Measurements from ENCODE around the gene CCNL2. TPM values are rescaled to one million over a fixed set of nuclear protein-coding genes. Genes with fewer than 3 reads are reported as not detected.
"Not testable (repeated sequence)": the region's sequence is repeated elsewhere in the genome, so short reads cannot be mapped to it uniquely, and the experiment has no call there.

Gene CCNL2
- total RNA-seq, 1 experiment from 2014 or later = 97.9 TPM

DNA sequence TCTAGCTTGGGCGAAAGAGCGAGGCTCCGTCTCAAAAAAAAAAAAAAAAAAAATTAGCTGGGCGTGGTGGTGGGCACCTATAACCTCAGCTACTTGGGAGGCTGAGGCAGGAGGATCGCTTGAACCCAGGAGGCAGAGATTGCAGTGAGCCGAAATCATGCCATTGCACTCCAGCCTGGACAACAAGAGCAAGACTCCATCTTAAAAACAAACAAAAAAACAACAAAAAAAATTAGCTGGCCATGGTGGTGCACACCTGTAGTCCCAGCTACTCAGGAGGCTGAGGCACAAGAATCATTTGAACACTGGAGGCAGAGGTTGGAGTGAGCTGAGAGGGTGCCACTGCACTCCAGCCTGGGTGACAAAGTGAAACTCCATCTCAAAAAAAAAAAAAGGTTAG, 29.8 kb upstream of the CCNL2 start:
- DNase-seq; H3K27ac ChIP-seq (ENCODE audit: low read length); H3K4me1 ChIP-seq (ENCODE audit: low read length); H3K36me3 ChIP-seq (ENCODE audit: insufficient read depth, low read length); H4K20me1 ChIP-seq (ENCODE audit: insufficient read depth, low read depth, low read length); H3K9me3 ChIP-seq (ENCODE audit: low read length); H3K79me2 ChIP-seq (ENCODE audit: low read length); H3K9ac ChIP-seq (ENCODE audit: low read length); H3K9me2 ChIP-seq (replicated peaks; ENCODE audit: insufficient read depth, low read length); H3K4me2 ChIP-seq (ENCODE audit: low read depth, low read length, poor library complexity, severe bottlenecking); H3K27me3 ChIP-seq (ENCODE audit: low read length); H3K4me3 ChIP-seq (ENCODE audit: low read length); H2AFZ ChIP-seq (ENCODE audit: low read length): not testable (repeated sequence)

DNA sequence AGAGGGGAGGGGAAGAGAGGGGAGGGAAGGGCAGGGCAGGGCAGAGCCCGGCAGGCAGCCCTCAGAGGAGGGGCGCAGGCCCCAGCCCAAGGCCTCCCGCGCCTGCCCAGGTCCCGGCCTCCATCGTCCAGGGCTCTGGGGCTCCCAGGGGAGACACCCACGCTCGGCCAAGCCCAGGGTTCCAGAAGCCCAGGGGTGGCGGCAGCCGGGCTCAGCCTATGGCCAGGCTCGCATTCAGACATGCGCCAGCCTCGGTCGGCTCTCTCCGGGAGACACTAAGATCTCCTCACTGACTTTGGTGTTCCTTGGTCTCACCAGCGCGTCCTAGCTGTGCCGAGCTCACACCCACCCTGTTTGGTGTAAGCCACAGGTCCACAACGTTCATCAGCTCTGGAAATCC, 29.0 kb upstream of the CCNL2 start:
- DNase-seq = no peak
- Histone ChIP-seq H3K4me3 (ENCODE audit: low read length) (no peak overlapping the region), H3K9me3 (ENCODE audit: low read length) (no peaks in the 10 kb centered on the region), H3K9me2 (replicated peaks; ENCODE audit: insufficient read depth, low read length) (no peaks in the 10 kb centered on the region), H3K27ac (ENCODE audit: low read length) (no peak overlapping the region), H3K27me3 (ENCODE audit: low read length) (no peaks in the 10 kb centered on the region), H3K9ac (ENCODE audit: low read length) (no peak overlapping the region), H3K79me2 (ENCODE audit: low read length) (no peaks in the 10 kb centered on the region), H3K36me3 (ENCODE audit: insufficient read depth, low read length) (no peaks in the 10 kb centered on the region), H2AFZ (ENCODE audit: low read length) (no peak overlapping the region), H3K4me1 (ENCODE audit: low read length) (no peaks in the 10 kb centered on the region), H4K20me1 (ENCODE audit: insufficient read depth, low read depth, low read length) (no peaks in the 10 kb centered on the region), H3K4me2 (ENCODE audit: low read depth, low read length, poor library complexity, severe bottlenecking) (no peak overlapping the region)

DNA sequence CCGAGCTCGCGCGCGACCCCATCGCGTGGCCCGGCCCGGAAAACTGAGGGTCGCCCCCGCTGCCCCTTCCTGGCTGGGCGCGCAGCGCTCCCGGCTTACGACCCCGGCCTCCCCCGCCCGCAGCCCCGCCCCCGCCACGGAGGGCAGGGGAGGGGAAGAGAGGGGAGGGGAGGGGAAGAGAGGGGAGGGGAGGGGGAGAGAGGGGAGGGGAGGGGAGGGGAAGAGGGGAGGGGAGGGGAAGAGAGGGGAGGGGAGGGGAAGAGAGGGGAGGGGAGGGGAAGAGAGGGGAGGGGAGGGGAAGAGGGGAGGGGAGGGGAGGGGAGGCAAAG, 28.6 kb upstream of the CCNL2 start:
- no peaks in the 10 kb centered on the region for H3K4me1 ChIP-seq (ENCODE audit: low read length)
- no peaks in the 10 kb centered on the region for H3K9me3 ChIP-seq (ENCODE audit: low read length)
- H3K9ac ChIP-seq (ENCODE audit: low read length) = no peak overlapping the region
- no peak for DNase-seq
- H3K27ac ChIP-seq (ENCODE audit: low read length) = no peak overlapping the region
- no peak overlapping the region for H3K4me2 ChIP-seq (ENCODE audit: low read depth, low read length, poor library complexity, severe bottlenecking)
- H4K20me1 ChIP-seq (ENCODE audit: insufficient read depth, low read depth, low read length) = no peaks in the 10 kb centered on the region
- no peak overlapping the region for H2AFZ ChIP-seq (ENCODE audit: low read length)
- H3K9me2 ChIP-seq (replicated peaks; ENCODE audit: insufficient read depth, low read length) = no peaks in the 10 kb centered on the region
- H3K79me2 ChIP-seq (ENCODE audit: low read length) = no peaks in the 10 kb centered on the region
- H3K36me3 ChIP-seq (ENCODE audit: insufficient read depth, low read length) = no peaks in the 10 kb centered on the region
- no peaks in the 10 kb centered on the region for H3K27me3 ChIP-seq (ENCODE audit: low read length)
- no peak overlapping the region for H3K4me3 ChIP-seq (ENCODE audit: low read length)

DNA sequence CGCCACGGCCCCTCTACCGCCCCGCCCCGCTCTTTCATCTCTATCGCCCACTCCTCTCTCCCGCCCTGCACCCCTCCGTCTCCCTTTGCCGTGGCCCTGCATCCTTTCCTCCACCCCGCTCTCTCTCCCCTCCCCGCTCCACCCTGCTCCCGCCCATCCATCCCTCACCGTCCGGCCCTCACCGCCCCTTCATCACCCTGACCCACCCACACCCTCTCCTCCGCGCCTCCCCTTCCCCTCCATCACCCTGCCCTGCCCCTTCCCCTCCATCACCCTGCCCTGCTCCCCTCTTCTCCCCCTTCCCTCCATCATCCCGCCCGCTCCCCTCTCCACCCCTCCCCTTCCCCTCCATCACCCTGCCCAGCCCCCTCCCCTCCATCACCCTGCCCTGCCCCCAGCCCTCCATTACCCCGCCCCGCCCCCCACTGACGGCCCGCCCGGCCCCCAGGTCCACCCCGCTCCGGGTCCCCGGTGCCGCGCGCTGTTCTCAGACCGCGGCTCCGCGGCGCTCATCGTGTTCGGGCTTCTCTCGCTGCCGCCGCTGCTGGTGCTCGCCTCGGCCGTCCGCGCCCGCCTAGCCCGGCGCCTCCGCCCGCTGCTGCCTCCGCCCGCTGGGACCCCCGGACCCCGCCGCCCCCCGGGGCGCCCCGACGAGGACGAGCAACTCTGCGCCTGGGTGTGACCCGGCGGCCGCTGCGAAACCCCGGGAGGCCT, 28.1 kb upstream of the CCNL2 start:
- no peaks in the 10 kb centered on the region for H3K9me2 ChIP-seq (replicated peaks; ENCODE audit: insufficient read depth, low read length)

DNA sequence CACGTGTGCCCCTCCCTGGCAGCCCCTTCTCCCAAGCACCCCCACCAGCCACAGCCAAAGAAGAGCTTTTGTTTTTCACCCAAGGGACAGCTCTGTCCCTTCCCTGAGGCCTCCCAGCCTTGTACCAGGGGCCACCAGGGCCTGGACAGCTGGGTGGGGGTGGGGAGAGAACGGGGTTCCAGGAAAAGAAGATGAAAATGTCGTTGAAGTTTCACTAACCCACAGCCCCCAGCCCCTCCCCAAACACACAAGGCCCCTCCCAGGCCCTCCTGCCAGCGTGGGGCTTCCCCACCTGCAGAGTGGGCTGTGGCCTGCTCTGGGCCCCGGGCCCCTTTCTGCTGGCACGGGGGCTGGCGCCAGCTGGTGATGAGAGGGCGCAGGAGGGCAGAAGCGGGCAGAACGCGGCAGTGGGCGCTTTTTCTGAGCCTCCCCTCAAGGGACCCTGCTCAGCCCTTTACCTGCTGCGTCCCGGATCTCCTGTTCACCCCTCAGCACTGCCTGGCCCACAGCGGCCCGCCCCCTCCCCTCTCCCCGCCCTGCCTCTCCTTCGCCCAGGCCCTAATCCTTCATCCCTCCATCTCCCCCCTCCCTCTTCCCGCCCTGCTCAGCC, 27.5 kb upstream of the CCNL2 start:
- Histone ChIP-seq H3K4me2 (ENCODE audit: low read depth, low read length, poor library complexity, severe bottlenecking) (no peak overlapping the region), H2AFZ (ENCODE audit: low read length) (no peak overlapping the region), H4K20me1 (ENCODE audit: insufficient read depth, low read depth, low read length) (no peaks in the 10 kb centered on the region), H3K9me3 (ENCODE audit: low read length) (no peaks in the 10 kb centered on the region), H3K79me2 (ENCODE audit: low read length) (no peaks in the 10 kb centered on the region), H3K27me3 (ENCODE audit: low read length) (no peaks in the 10 kb centered on the region), H3K9ac (ENCODE audit: low read length) (no peak overlapping the region), H3K27ac (ENCODE audit: low read length) (no peak overlapping the region), H3K36me3 (ENCODE audit: insufficient read depth, low read length) (no peaks in the 10 kb centered on the region), H3K4me1 (ENCODE audit: low read length) (no peaks in the 10 kb centered on the region), H3K9me2 (replicated peaks; ENCODE audit: insufficient read depth, low read length) (no peaks in the 10 kb centered on the region), H3K4me3 (ENCODE audit: low read length) (no peak overlapping the region)
- DNase-seq = no peak

More for the DNA sequence above, 28.1 kb upstream of the CCNL2 start:
- Histone ChIP-seq H3K27me3 (ENCODE audit: low read length) (no peaks in the 10 kb centered on the region), H3K36me3 (ENCODE audit: insufficient read depth, low read length) (no peaks in the 10 kb centered on the region), H3K79me2 (ENCODE audit: low read length) (no peaks in the 10 kb centered on the region), H3K27ac (ENCODE audit: low read length) (no peak overlapping the region), H3K4me1 (ENCODE audit: low read length) (no peaks in the 10 kb centered on the region), H3K4me3 (ENCODE audit: low read length) (no peak overlapping the region), H3K9ac (ENCODE audit: low read length) (no peak overlapping the region), H4K20me1 (ENCODE audit: insufficient read depth, low read depth, low read length) (no peaks in the 10 kb centered on the region), H3K9me3 (ENCODE audit: low read length) (no peaks in the 10 kb centered on the region), H2AFZ (ENCODE audit: low read length) (no peak overlapping the region), H3K4me2 (ENCODE audit: low read depth, low read length, poor library complexity, severe bottlenecking) (no peak overlapping the region)
- DNase-seq = no peak

DNA sequence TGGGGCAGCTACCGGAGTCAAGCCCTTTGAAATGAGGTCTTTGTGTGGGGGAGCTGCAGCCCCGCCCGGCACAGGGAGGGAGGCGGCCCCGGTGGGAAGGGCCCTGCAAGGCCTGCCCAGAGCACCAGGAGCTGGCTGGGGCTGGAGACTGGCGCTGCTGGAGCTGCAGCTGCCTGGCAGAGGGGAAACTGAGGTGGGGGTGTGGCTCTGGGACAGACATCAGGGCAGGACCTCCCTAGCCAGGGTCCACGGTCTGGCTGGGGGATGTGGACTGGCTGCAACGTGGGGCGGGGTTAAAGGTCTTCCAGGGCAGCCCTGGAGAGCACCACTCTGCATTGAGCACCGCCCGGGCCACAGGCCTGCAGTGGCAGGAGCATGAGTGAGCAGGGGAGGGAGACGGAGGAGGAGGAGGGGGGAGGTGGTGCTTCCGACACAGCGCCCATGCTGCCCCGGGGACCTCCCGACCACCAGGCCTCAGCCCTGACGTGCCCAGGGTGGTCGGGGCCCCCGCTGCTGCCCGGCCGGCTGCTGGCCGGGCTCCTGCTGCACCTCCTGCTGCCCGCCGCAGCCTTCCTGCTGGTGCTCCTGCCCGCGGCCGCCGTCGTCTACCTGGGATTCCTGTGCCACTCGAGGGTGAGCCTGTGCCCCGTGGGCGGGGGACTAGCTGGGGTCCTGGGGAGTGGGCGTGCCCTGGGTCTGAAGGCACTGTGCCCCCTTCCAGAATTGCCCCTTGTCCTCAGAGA, 26.8 kb upstream of the CCNL2 start:
- Histone ChIP-seq H3K4me1 (ENCODE audit: low read length) (no peaks in the 10 kb centered on the region), H3K79me2 (ENCODE audit: low read length) (no peaks in the 10 kb centered on the region), H3K9ac (ENCODE audit: low read length) (no peak overlapping the region), H3K9me2 (replicated peaks; ENCODE audit: insufficient read depth, low read length) (no peaks in the 10 kb centered on the region), H3K27me3 (ENCODE audit: low read length) (no peaks in the 10 kb centered on the region), H3K4me2 (ENCODE audit: low read depth, low read length, poor library complexity, severe bottlenecking) (no peak overlapping the region), H3K9me3 (ENCODE audit: low read length) (no peaks in the 10 kb centered on the region), H2AFZ (ENCODE audit: low read length) (no peak overlapping the region), H3K36me3 (ENCODE audit: insufficient read depth, low read length) (no peaks in the 10 kb centered on the region), H4K20me1 (ENCODE audit: insufficient read depth, low read depth, low read length) (no peaks in the 10 kb centered on the region), H3K27ac (ENCODE audit: low read length) (no peak overlapping the region), H3K4me3 (ENCODE audit: low read length) (no peak overlapping the region)
- DNase-seq = no peak

DNA sequence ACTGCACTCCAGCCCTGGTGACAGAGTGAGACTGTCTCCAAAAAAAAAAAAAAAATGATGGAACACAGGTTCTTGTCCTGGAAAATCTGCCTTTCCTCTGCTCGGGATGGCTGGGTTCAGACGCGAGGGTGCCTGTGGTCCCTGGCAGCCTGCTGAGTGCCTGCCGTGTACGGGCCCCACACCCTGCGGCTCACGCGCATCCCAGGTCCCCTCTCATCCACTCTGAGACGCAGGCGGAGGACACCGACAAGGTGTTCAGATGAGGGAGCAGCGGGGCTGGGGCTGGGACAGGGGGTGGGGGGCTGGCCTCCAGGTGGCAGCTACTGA, 26.3 kb upstream of the CCNL2 start:
- DNase-seq = no peak
- H4K20me1 ChIP-seq (ENCODE audit: insufficient read depth, low read depth, low read length) = no peaks in the 10 kb centered on the region
- H2AFZ ChIP-seq (ENCODE audit: low read length) = no peak overlapping the region
- no peak overlapping the region for H3K4me2 ChIP-seq (ENCODE audit: low read depth, low read length, poor library complexity, severe bottlenecking)
- no peak overlapping the region for H3K4me3 ChIP-seq (ENCODE audit: low read length)
- no peak overlapping the region for H3K9ac ChIP-seq (ENCODE audit: low read length)
- no peaks in the 10 kb centered on the region for H3K9me2 ChIP-seq (replicated peaks; ENCODE audit: insufficient read depth, low read length)
- no peaks in the 10 kb centered on the region for H3K36me3 ChIP-seq (ENCODE audit: insufficient read depth, low read length)
- H3K79me2 ChIP-seq (ENCODE audit: low read length) = no peaks in the 10 kb centered on the region
- H3K27me3 ChIP-seq (ENCODE audit: low read length) = no peaks in the 10 kb centered on the region
- no peaks in the 10 kb centered on the region for H3K4me1 ChIP-seq (ENCODE audit: low read length)
- no peak overlapping the region for H3K27ac ChIP-seq (ENCODE audit: low read length)
- no peaks in the 10 kb centered on the region for H3K9me3 ChIP-seq (ENCODE audit: low read length)

DNA sequence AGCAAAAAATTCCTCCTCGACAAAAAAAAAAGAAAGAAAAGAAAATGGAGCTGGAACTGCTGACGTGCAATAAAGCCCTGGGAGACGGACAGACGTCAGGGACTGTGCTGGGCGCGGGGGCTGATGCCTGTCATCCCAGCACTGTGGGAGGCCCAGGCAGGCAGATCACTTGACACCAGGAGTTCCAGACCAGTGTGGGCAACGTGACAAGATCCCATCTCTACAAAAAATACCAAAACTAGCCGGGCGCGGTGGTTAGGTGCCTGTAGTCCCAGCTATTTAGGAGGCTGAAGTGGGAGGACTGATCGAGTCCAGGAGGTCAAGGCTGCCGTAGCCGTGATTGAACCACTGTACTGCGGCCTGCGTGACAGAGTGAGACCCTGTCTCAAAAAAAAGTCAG, 25.6 kb upstream of the CCNL2 start:
- no peak overlapping the region for H3K4me3 ChIP-seq (ENCODE audit: low read length)
- H3K27ac ChIP-seq (ENCODE audit: low read length) = no peak overlapping the region
- no peaks in the 10 kb centered on the region for H4K20me1 ChIP-seq (ENCODE audit: insufficient read depth, low read depth, low read length)
- H3K9me3 ChIP-seq (ENCODE audit: low read length) = no peaks in the 10 kb centered on the region
- H2AFZ ChIP-seq (ENCODE audit: low read length) = no peak overlapping the region
- no peaks in the 10 kb centered on the region for H3K79me2 ChIP-seq (ENCODE audit: low read length)
- no peaks in the 10 kb centered on the region for H3K27me3 ChIP-seq (ENCODE audit: low read length)
- no peaks in the 10 kb centered on the region for H3K4me1 ChIP-seq (ENCODE audit: low read length)
- DNase-seq = no peak
- no peak overlapping the region for H3K9ac ChIP-seq (ENCODE audit: low read length)
- H3K9me2 ChIP-seq (replicated peaks; ENCODE audit: insufficient read depth, low read length) = no peaks in the 10 kb centered on the region
- H3K4me2 ChIP-seq (ENCODE audit: low read depth, low read length, poor library complexity, severe bottlenecking) = no peak overlapping the region
- H3K36me3 ChIP-seq (ENCODE audit: insufficient read depth, low read length) = no peaks in the 10 kb centered on the region

Measured in Karpas-422 (cell line).